Ovary (tissue), 3 donors: ENCODE results near the gene PAX9.

Experiments used
- EP300 ChIP-seq: sonication (generic); formaldehyde crosslinking; IDR thresholded peaks from one replicate; pipeline ENCODE4 v1.6.1; 2017; ENCODE audit warnings: antibody characterized with exemption
- POLR2A ChIP-seq: fragments of 450-650 bp; IDR thresholded peaks from one replicate; pipeline ENCODE4 v1.6.1; 2017; ENCODE audit warnings: antibody characterized with exemption, mild to moderate bottlenecking, moderate library complexity
- TF ChIP-seq, protein P1 (sequence below), 3 donors: fragments of 450-650 bp in 2 of 3; fragments of 200-600 bp in 1 of 3; IDR thresholded peaks; one replicate each; pipeline versions ENCODE4 v1.5.1 to v1.8.0; 2016 to 2022; ENCODE audit warnings: antibody characterized with exemption in 3 of 3, mild to moderate bottlenecking in 1 of 3
- donor health status: DM: no; HTN: no; CAD: no.

DNA sequence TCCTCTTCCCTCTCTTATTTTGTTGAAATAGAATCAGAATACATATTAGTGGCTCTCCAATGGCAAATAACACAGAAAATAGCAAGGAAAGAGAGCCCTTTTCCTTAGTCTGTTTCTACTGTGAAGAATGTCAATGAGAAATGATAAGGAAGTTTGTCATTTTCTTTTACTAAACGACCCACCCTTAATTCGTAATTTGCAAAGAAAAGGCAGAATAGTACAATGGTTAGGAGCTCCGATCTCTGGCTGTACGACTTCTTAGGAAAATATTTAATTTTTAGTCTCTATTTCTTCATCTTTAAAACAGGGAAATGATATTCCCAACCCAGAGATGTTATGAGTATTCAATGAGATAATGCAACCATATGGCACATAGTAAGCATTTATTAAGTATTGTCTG is 6.0 kb downstream of the PAX9 start:
- TF ChIP-seq, protein P1, sequence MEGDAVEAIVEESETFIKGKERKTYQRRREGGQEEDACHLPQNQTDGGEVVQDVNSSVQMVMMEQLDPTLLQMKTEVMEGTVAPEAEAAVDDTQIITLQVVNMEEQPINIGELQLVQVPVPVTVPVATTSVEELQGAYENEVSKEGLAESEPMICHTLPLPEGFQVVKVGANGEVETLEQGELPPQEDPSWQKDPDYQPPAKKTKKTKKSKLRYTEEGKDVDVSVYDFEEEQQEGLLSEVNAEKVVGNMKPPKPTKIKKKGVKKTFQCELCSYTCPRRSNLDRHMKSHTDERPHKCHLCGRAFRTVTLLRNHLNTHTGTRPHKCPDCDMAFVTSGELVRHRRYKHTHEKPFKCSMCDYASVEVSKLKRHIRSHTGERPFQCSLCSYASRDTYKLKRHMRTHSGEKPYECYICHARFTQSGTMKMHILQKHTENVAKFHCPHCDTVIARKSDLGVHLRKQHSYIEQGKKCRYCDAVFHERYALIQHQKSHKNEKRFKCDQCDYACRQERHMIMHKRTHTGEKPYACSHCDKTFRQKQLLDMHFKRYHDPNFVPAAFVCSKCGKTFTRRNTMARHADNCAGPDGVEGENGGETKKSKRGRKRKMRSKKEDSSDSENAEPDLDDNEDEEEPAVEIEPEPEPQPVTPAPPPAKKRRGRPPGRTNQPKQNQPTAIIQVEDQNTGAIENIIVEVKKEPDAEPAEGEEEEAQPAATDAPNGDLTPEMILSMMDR (IDR thresholded peaks at IDR 0.05): no peak
- TF ChIP-seq POLR2A: no peak
- no peak for TF ChIP-seq EP300
